GM19193 (cell line): ENCODE data around the gene IER5L.

Source experiments
- POLR2A ChIP-seq: IDR thresholded peaks from 4 replicates; pipeline ENCODE4 v1.6.1; 2011; ENCODE audit not compliant: insufficient read depth, insufficient read length; ENCODE audit errors: extremely low read depth

The IER5L gene

DNA sequence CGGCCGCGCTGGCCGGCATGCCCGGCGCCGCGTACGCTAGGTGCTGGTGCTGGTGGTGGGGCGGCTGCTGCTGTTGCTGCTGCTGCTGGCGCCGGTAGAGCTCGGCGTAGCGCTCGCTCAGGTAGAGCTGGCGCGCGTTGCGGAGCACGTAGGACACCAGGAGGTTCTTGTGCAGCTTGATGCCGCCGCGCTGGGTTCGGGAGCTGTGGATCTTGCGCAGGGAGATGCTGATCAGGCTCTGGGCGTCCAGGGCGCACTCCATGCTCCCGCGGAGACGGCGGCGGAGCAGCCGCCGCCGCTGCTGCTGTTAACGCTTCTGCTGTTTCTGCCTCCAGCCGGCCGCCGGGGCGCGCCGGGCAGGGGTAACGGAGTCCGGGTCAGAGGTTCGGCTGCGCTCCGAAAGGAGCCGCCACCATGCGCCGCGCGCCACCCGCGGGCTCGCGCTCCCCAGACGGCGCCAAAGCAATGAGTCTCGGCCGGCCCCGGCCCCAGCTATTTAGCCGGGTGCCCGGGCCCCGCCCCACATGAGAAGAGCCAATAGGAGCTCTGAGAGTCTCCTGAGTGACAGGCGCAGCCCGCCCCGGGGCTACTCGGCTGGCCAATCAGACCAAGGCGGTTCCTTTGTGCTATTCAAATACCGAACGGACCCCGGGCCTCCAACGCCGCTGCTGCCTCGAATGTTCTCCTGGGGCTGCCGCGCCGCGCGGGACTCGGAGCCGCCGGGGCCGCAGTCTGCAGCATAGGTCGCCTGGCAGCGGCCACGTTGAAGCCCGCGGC lies at the start of gene IER5L:
Gene IER5L (minus strand): TSS at position 471 of the 777 bp plus-strand sequence. CDS start 209 bp downstream, at position 262.
- peak; percentile 98 for TF ChIP-seq POLR2A

DNA sequence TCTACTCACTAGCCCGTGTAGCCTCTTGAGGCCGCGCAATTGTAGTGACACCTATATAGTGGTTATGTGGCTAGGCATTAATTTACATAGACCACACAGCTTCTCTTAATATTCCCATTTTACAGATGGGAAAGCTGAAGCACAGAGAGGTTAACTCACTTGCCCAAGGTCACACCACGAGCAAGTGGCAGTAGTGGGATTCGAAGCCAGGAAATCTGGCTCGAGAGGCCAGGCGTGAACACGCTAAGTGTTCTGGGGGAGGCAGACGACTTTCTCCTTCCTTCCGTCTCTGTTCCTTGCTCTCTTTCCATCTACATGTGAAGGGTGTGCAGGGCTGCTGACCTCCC lies 49.8 kb upstream of the IER5L start:
- no peak for TF ChIP-seq POLR2A

DNA sequence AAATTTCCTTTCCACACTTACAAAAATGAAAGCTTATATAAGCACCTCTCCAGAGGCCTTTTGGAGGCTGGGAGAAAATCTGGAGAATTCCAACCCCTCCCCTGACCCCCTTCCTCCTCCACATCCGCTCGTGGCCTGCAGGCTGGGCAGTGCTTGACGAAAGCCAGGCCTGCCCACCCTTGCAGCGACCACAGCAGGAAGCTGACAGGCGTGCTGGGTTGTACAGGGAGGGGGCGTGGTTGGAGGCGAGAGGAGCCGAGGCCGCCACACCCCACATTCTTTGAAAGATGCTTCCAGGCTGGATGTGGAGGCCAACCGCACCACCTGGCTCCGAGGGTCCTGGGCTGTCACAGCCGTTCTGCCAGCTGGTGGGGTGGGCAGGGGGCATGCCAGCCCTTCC lies 47.8 kb upstream of the IER5L start:
- no peak for TF ChIP-seq POLR2A

DNA sequence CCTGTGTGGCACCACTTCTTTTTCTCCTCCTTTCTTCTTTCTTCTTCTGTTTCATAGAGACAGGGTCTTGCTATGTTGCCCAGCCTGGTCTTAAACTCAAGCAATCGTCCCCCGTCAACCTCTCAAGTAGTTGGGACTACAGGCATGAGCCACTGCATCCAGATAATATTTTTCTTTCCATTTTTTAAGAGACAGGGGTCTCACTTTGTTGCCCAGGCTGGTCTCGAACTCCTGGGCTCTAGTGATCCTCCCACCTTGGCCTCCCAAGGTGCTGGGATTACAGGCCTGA lies 47.4 kb upstream of the IER5L start:
- no peak for TF ChIP-seq POLR2A

DNA sequence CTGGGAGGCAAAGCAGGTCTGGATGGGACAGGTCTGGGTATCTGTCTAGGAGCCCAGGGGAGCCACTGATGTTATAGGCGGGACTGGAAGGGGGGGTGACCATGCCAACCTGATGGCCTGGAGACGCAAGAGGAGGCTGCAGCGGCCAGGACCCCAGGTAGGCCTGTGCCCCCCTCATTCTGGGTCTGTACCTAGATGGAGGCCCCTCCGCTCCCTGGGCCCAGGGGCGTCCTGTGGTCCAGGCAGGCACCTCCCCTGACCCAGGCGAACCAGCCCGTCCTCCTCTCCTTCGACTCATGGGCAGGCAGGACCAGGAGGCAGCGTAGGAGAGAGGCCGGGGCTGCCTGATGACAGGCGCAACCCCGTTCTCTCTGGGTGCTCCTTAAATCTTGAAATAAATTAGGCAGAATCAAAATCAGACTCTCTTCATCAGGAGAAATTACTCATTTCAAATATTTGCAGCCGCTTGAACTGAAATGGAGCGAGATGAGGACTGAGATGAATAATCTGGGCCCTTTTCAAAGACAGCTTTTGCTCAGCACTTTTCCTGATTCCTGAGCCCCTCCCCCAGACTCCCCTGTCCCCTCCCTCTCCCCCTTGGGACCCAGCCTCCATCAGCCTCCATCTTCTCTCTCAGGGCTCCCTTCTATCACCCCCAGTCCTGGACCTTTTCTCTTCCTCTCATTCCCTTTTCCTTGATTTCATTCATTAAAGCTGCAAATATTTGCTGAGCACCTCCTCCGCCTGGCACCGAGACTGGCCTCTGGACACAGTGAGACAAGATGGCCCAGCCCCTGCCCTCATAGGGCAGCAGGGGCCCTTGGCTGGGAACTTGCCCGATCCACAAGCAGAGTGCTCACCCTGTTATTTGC lies 46.8 kb upstream of the IER5L start:
- TF ChIP-seq POLR2A: no peak

DNA sequence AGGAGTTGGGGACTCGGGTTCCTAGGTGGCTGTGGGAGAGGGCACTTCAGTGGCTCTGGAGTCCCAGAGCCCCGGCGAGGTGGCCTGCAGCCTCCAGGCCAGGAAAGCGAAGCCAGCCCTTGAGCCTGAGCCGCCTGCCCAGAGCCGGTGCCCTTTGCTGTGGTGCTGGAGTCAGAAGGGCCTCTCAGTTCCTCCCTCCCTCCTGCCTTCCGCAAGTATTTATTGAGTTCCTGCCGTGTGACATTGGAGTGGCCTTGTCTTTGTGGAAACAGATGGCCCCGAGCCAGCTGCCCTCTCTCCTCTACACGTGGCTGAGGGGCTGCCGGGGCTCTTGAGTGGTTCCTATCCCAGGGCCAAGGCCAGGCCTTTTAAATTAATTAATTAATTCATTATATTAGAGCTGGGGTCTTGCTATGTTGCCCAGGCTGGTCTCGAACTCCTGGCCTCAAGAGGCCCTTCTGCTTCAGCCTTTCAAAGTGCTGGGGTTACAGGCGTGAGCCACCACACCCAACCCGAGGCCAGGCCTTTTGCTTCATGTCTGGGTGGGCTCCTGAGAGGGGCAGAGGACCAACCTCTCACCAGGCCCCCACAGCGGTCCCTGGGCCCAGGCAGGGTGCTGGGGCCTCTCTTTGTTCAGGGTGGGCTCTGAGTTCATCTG lies 45.6 kb upstream of the IER5L start:
- no peak for TF ChIP-seq POLR2A

DNA sequence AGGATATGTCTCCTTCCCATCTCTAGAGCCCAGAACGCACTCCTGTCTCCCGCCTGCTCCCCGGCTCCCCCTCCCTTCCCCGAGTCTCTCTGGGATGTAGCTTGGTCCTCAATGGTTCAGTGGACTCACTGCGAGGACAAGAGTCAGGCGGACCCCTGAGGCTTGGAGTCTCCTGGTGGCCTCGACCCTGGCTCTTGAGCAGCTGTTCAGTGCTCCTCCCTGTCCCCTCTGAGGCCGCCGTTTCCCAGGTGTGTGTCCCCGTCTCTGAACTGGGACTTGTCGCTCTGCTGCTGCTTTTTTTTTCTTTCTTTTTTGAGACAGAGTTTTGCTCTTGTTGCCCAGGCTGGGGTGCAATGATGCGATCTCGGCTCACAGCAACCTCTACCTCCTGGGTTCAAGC lies 44.8 kb upstream of the IER5L start:
- no peak for TF ChIP-seq POLR2A

DNA sequence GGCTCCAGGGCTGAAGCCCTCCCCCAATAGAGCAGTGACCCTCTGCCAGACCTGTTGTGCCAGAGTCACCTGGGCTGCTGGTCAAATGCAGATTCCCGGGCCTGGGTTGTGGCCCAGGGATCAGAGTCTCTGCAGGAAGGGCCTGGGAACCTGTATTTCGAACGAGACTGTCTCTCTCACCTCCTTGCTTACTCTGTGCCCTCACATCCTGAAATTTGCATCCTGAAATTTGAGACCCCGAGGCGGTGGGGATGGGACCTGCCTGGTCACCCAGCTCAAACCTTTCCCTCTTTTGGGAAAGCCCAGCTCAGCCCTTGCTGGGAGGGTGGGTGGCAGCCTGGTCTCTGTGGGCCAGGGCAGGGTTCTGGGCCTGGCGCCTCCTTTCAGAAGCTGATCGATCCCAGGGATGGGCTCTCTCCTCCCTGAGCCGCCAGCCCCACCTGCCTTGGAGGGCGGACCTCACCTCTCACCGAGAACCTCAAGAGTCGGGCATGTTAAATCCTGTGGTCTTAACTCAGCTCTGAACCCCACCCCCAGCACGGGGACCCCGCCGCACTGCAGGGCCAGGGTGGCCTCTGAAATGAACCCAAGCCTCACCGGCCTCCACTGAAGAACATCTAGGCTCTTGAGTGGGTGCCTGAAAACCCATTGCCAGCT lies 44.0 kb upstream of the IER5L start:
- no peak for TF ChIP-seq POLR2A

DNA sequence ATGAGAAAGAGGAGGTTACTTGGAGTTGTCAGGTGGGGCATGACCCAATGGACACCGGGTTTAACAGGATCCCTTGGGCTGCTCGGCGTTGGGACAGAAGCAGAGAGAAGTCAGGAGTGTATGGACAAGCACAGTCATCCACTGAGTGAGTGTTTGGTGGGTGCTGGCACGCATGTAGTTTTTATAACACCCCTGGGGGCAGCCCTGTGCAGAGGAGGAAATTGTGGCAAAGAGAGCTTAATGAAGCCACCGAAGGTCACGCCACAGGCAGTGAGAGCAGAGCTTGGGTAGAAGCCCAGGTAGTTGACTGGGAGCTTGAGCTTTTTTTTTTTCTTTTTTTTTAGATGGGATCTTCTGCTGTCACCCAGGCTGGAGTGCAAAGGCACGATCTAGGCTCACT lies 43.2 kb upstream of the IER5L start:
- no peak for TF ChIP-seq POLR2A

DNA sequence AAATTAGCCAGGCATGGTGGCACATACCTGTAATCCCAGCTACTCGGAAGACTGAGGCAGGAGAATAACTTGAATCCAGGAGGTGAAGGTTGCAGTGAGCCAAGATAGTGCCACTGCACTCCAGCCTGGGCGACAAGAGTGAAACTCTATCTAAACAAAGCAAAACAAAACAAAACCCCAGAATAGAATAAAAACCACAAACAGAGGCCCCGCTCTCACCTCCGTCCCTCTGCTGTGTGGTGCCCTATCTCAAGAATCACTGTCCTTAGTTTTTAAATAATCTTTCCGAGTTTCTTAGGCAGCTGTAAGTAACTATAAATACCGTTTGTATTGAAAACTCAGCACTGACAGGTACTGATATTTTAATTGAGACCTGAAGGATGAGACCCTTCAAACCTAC lies 42.7 kb upstream of the IER5L start:
- no peak for TF ChIP-seq POLR2A

DNA sequence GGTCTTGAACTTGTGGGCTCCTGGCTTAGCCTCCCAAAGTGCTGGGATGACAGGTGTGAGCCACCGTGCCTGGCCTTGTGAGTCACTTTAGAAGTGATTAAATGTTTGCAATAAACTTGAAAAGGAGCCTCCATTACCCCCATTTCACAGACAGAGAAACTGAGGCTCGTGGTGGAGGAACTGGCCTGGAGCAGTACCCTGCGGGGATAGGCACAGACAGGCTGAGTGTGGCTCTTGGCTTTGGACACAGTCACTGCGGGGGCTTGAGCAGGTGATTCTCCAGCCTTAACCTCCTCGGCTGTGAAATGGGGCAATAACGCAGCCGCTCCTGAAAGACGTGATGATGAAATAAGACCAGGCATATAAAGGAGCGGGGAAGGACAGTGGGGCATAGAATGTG lies 40.9 kb upstream of the IER5L start:
- no peak for TF ChIP-seq POLR2A

DNA sequence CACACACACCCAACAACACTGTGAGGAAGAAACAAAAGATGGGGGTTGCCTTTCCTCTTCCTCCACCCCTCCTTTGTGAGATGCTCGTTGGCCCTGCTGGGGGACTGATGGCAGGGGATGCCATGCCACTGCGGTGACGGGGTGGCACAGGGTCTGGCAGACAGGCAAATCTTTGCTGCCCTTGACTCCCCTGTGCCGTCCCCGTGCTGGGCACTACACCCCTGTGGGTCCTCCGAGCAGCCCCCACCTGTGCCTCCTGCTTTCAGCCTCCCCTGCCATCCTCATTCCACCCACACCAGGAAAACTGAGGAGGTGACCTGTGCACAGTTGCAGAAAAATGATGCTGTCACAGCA lies 40.2 kb upstream of the IER5L start:
- TF ChIP-seq POLR2A: no peak

DNA sequence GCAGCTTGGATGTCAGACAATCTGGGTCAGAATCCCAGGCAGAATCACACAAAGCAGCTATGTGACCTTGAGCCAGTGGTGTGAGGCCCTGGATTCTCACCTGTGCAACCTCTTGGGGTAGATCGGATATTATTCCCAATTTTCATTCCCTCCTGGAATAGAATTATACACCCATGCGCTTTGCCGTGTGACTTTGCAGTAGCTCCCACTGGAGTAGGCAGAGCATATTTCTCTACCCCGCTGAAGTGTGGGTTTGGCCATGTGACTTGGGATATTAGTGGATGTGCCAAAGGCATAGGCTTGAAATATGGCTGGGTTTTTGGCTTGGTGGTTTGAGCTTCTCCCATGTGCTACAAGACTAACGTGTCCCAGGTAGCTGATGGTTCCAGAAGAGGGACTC lies 35.5 kb upstream of the IER5L start:
- TF ChIP-seq POLR2A: no peak

DNA sequence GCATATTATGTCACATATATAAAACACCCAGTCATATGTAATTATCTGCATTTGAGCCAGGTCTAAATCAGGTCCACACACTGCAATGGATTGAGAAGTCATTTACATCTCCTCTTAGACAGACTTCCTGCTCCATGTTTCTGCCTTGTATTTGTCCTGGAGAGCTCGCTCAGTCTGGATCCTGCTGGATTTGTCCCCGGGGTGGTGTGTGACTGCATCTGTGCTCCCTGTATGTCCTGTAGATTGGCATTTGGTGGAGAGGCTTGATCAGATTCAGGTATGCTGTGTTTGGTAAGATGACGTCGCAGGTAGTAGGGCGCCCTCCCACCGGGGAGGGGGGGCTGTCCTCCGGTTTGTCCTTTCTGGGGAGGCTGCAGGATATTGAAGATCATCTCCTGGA lies 33.6 kb upstream of the IER5L start:
- TF ChIP-seq POLR2A: no peak

DNA sequence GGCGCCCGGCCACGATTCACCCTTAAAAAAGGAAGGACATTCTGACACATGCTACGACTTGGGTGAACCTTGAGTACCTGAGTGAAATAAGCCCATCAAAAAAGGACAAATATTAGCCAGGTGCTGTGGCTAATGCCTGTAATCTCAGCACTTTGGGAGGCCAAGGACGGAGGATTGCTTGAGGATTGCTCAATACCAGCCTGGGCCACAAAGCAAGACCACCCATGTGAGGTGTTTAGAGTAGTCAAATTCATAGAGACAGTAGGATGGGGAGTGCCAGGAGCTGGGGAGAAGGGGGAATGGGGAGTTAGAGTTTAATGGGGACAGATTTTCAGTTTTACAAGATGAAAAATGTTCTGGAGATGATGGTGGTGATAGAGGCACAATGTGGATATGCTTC lies 32.1 kb upstream of the IER5L start:
- TF ChIP-seq POLR2A: no peak
